Heart left ventricle (tissue), 13 donors: ENCODE measurements around the gene ABLIM1.

Experiments
- POLR2A ChIP-seq, 2 donors: fragments of 450-650 bp; IDR thresholded peaks; one replicate each; pipeline ENCODE4 v1.6.1; 2017; ENCODE audit warnings: antibody characterized with exemption in 2 of 2, mild to moderate bottlenecking in 2 of 2, moderate library complexity in 2 of 2
- TF ChIP-seq, protein P1 (sequence below), 12 donors: fragments of 200-600 bp; sonication (generic) in 4 of 12; IDR thresholded peaks; one replicate each; pipeline versions ENCODE4 v1.5.0 to v1.8.0; 2018 to 2022; ENCODE audit warnings: antibody characterized with exemption in 12 of 12, mild to moderate bottlenecking in 5 of 12
- donor health status: ischemic (EF 13 %, LVEDD 7.1; RV severe dilation, severe dysfunction).
- donor health status: DM: no; HTN: yes; CAD: no.
- donor health status: DM: no; HTN: no; CAD: no.
- donor health status: ischemic (EF 25% LVEDD 6.9; RV normal size, moderate dysfunction).
- donor health status: ischemic (EF 25% LVEDD 5.7; RV mildly dilated, moderate dysfunction).
- donor health status: ischemic (EF 35%, LVEDD 5.7; RV mildly dilated, moderate dysfunction).
- donor health status: nonischemic (EF 11% LVEDD 7.7; RV severe dilation, severe dysfunction).
- donor health status: DM: yes; HTN: yes; CAD: no.
- donor health status: PGD.
- donor health status: ischemic (EF 29% LVEDD 5.4; RV normal size, mild dysfunction).
- donor health status: nonischemic (EF 23%, LVEDD 6.1; RV moderate dilation, normal function).

DNA sequence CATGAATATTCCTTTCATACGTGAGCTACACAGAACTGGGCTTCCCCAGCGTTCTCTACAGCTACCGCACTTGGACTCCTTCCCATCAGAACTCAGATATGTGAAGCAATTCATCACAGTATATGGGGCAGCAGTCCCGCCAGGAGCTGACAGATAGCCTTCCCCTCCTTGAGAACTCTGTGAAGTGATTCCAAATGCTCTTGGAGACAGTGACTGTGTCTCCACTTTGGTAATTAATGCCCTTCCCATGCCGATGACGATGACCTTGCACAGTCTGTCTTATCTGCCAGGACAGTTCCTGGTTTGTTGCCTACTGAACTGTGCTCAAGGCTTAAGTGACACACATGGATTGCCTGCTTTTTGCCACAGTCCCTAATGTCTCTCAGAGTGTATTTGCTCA, 178.8 kb downstream of the ABLIM1 start:
- no peak for TF ChIP-seq POLR2A (IDR thresholded peaks at IDR 0.05)
- TF ChIP-seq, protein P1, sequence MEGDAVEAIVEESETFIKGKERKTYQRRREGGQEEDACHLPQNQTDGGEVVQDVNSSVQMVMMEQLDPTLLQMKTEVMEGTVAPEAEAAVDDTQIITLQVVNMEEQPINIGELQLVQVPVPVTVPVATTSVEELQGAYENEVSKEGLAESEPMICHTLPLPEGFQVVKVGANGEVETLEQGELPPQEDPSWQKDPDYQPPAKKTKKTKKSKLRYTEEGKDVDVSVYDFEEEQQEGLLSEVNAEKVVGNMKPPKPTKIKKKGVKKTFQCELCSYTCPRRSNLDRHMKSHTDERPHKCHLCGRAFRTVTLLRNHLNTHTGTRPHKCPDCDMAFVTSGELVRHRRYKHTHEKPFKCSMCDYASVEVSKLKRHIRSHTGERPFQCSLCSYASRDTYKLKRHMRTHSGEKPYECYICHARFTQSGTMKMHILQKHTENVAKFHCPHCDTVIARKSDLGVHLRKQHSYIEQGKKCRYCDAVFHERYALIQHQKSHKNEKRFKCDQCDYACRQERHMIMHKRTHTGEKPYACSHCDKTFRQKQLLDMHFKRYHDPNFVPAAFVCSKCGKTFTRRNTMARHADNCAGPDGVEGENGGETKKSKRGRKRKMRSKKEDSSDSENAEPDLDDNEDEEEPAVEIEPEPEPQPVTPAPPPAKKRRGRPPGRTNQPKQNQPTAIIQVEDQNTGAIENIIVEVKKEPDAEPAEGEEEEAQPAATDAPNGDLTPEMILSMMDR (IDR thresholded peaks at IDR 0.05), result no peak
